Neural progenitor cell (in vitro differentiated cells): ENCODE measurements around the gene MAPK1.

ENCODE experiments used
- EZH2 ChIP-seq: fragments of 200-600 bp; sonication (generic); IDR thresholded peaks from 2 replicates; pipeline ENCODE4 v1.6.1; 2017; ENCODE audit warnings: antibody characterized with exemption, mild to moderate bottlenecking, moderate library complexity
- TF ChIP-seq, protein P1 (sequence below): fragments of 200-600 bp; sonication (generic); IDR thresholded peaks from 2 replicates; pipeline ENCODE4 v1.5.1; 2017; ENCODE audit warnings: antibody characterized with exemption, mild to moderate bottlenecking

DNA sequence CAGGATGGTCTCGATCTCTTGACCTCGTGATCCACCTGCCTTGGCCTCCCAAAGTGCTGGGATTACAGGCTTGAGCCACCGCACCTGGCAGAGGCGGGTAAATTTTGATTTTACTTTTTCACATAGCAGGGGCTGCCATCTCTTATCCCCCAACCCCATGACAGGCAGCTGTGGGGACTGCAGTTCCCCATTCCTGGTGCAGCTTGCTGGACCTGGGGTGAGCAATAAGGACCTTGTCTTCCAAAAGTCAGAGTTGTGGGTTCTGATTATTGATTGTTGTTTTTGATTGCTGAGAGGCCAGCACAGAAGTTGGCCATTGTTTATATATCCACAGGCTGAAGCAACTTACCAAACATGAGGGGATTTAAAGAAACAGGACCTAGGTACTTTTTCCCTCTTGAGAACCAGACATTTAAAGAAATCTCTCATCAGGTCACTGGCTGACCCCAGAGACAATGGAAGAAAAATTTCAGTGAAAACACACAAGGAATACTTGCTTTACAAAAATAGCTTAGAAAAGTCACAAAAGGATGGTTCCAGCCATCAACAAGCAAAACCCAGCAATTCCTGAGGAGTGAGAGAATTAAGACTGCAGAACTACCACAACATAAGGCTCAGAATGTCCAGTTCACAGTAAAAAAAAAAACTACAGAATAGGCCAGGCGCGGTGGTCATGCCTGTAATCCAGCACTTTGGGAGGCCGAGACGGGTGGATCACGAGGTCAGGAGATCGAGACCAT, 22.0 kb upstream of the MAPK1 start:
- TF ChIP-seq, protein P1, sequence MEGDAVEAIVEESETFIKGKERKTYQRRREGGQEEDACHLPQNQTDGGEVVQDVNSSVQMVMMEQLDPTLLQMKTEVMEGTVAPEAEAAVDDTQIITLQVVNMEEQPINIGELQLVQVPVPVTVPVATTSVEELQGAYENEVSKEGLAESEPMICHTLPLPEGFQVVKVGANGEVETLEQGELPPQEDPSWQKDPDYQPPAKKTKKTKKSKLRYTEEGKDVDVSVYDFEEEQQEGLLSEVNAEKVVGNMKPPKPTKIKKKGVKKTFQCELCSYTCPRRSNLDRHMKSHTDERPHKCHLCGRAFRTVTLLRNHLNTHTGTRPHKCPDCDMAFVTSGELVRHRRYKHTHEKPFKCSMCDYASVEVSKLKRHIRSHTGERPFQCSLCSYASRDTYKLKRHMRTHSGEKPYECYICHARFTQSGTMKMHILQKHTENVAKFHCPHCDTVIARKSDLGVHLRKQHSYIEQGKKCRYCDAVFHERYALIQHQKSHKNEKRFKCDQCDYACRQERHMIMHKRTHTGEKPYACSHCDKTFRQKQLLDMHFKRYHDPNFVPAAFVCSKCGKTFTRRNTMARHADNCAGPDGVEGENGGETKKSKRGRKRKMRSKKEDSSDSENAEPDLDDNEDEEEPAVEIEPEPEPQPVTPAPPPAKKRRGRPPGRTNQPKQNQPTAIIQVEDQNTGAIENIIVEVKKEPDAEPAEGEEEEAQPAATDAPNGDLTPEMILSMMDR: no peak
- no peak for TF ChIP-seq EZH2
